MM.1S (cell line): ENCODE results near the gene DGCR6L.
"Not testable (repeated sequence)": the region's sequence is repeated elsewhere in the genome, so short reads cannot be mapped to it uniquely, and the experiment has no call there.

ENCODE experiments used
- DNase-seq: peaks from one replicate; pipeline ENCODE4 v3.0.0-alpha.2; 2015
- H2AFZ ChIP-seq: fragments of 300-600 bp; sonication (generic); 2 replicates; pipeline ENCODE4 v1.6.0; 2016; ENCODE audit warnings: antibody characterized with exemption, low read length
- H3F3A ChIP-seq: fragments of 300-600 bp; sonication (generic); 2 replicates; pipeline ENCODE4 v1.6.1; 2016; ENCODE audit warnings: mild to moderate bottlenecking, antibody characterized with exemption, low read length, moderate library complexity, mixed read lengths; ENCODE audit not compliant: insufficient read depth
- H3K27ac ChIP-seq: fragments of 300-600 bp; sonication (generic); 2 replicates; pipeline ENCODE4 v1.5.1; 2016; ENCODE audit warnings: mild to moderate bottlenecking, low read length
- H3K27me3 ChIP-seq: fragments of 300-600 bp; sonication (generic); replicated peaks from 2 replicates; pipeline ENCODE4 v1.6.0; 2016; ENCODE audit warnings: low read length; ENCODE audit not compliant: insufficient read depth
- H3K36me3 ChIP-seq: fragments of 300-600 bp; sonication (generic); replicated peaks from 2 replicates; pipeline ENCODE4 v1.6.1; 2016; ENCODE audit warnings: mild to moderate bottlenecking, low read length, mixed read lengths; ENCODE audit not compliant: insufficient read depth
- H3K4me1 ChIP-seq: fragments of 300-600 bp; sonication (generic); 2 replicates; pipeline ENCODE4 v1.6.1; 2016; ENCODE audit warnings: low read length, mixed read lengths
- H3K4me2 ChIP-seq: fragments of 300-600 bp; sonication (generic); 2 replicates; pipeline ENCODE4 v1.6.0; 2016; ENCODE audit warnings: low read depth, low read length
- H3K4me3 ChIP-seq: fragments of 300-600 bp; sonication (generic); 2 replicates; pipeline ENCODE4 v1.5.1; 2016; ENCODE audit warnings: low read length, mixed read lengths
- H3K79me2 ChIP-seq: fragments of 300-600 bp; sonication (generic); 2 replicates; pipeline ENCODE4 v1.6.1; 2016; ENCODE audit warnings: mixed run types, low read length, mixed read lengths
- H3K9ac ChIP-seq: fragments of 300-600 bp; sonication (generic); 2 replicates; pipeline ENCODE4 v1.6.1; 2016; ENCODE audit warnings: low read length, mixed read lengths
- H3K9me2 ChIP-seq: fragments of 300-600 bp; sonication (generic); replicated peaks from 2 replicates; pipeline ENCODE4 v1.6.1; 2016; ENCODE audit warnings: mild to moderate bottlenecking, low read length, mixed read lengths; ENCODE audit not compliant: insufficient read depth
- H3K9me3 ChIP-seq: fragments of 300-600 bp; sonication (generic); replicated peaks from 2 replicates; pipeline ENCODE4 v1.6.1; 2016; ENCODE audit warnings: mild to moderate bottlenecking, low read length, mixed read lengths; ENCODE audit not compliant: insufficient read depth
- H4K20me1 ChIP-seq: fragments of 300-600 bp; sonication (generic); 2 replicates; pipeline ENCODE4 v1.6.1; 2016; ENCODE audit warnings: mild to moderate bottlenecking, low read length, moderate library complexity, mixed read lengths; ENCODE audit not compliant: insufficient read depth
- EZH2 ChIP-seq: fragments of 300-600 bp; sonication (generic); optimal IDR thresholded peaks from 2 replicates; pipeline ENCODE3; 2017; ENCODE audit warnings: low read depth, mild to moderate bottlenecking, antibody characterized with exemption, low read length, mixed read lengths
- EZH2phosphoT487 ChIP-seq: fragments of 300-600 bp; sonication (generic); IDR thresholded peaks from 2 replicates; pipeline ENCODE4 v1.6.1; 2018; ENCODE audit warnings: antibody characterized with exemption, low read length
- TF ChIP-seq, protein P1 (sequence below): fragments of 300-600 bp; sonication (generic); IDR thresholded peaks from 2 replicates; pipeline ENCODE4 v1.5.1; 2016; ENCODE audit warnings: antibody characterized with exemption, low read length, mixed read lengths

The DGCR6L gene

DNA sequence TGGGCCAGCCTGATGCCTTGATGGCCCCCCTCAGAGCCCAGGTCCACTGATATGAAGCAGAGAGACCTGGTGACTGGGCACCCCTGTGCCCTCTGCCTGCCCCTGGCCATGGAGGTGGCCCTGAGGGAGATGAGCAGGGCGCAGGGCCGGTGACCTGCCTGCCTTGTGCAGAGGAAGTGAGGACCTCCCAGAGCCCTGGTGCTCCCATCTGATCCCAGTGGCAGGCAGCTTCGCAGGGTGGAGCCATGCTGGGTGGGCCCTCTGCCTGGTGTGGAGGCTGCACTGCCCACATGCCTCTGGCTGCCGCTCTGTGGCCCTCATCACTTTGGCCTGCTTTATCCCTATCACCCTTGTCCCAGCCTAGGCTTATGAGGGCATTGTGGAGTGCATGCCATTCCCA lies 50.7 kb downstream of the DGCR6L start:
- H3K27me3 ChIP-seq = peaks cover 37% of the 10 kb centered on the region
- H2AFZ ChIP-seq, H3K4me1 ChIP-seq, H3K9me2 ChIP-seq, H3K79me2 ChIP-seq, H3K36me3 ChIP-seq, H3K9me3 ChIP-seq, H3K4me3 ChIP-seq, H3K27ac ChIP-seq, H4K20me1 ChIP-seq, H3F3A ChIP-seq, H3K4me2 ChIP-seq, DNase-seq, H3K9ac ChIP-seq: not testable (repeated sequence)

DNA sequence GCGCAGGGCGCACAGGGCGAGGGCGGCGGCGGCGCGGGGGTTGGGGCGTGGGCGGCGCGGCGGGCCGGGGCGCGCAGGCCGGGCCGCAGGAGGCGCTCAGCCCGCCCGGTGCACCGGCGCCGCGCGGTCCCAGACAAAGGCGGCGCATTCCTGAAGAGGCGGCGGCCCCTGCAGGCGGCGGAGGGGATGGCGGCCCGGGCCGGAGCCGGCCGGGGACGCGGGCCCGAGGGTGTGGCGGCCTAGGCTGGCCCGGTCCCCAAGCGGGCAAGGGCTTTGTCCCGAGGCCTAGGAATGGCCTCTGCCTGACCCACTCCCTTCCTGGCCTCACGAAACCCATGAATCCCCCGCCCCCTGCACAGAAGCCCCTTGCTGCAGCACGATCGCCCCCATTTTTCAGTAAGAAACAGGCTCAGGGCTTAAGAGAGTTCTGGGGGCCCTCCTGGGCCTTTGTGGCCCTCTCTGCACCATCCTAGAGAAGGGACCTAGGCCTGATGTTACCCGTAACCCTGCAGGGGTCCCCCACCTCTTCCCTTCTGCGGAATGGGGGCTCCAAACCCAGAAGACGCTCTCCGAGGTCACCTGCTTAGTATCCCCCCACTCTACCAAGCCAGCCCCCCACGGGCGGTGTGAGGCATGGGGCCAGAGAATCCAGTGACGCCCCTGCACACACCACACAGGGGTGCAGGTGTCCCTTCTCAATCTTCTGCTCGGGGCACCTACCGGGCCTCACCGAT lies 51.4 kb downstream of the DGCR6L start, which contains the start of gene RTN4R:
RTN4R (minus strand) TSS at position 40 of the 734 bp plus-strand sequence. CDS start 226 bp downstream, outside the sequence.
- Histone ChIP-seq H3K27ac (no peak within 1 kb of the TSS), H3K36me3 (no peaks in the 10 kb centered on the region), H3K9ac (no peak within 1 kb of the TSS), H3K4me2 (peak within 1 kb of the TSS; percentile 47; the same call in 1 of the 2 replicates), H3K27me3 (peaks cover 40% of the 10 kb centered on the region), H3F3A (no peaks in the 10 kb centered on the region), H4K20me1 (no peaks in the 10 kb centered on the region), H3K4me3 (no peak within 1 kb of the TSS), H3K9me3 (no peaks in the 10 kb centered on the region), H3K79me2 (no peaks in the 10 kb centered on the region), H3K4me1 (no peaks in the 10 kb centered on the region), H2AFZ (peak within 1 kb of the TSS; percentile 72; the same call in 1 of the 2 replicates), H3K9me2 (no peaks in the 10 kb centered on the region)
- peak; percentile 36 for DNase-seq
- TF ChIP-seq EZH2phosphoT487 (no peak), EZH2 (no peak)
- TF ChIP-seq, protein P1, sequence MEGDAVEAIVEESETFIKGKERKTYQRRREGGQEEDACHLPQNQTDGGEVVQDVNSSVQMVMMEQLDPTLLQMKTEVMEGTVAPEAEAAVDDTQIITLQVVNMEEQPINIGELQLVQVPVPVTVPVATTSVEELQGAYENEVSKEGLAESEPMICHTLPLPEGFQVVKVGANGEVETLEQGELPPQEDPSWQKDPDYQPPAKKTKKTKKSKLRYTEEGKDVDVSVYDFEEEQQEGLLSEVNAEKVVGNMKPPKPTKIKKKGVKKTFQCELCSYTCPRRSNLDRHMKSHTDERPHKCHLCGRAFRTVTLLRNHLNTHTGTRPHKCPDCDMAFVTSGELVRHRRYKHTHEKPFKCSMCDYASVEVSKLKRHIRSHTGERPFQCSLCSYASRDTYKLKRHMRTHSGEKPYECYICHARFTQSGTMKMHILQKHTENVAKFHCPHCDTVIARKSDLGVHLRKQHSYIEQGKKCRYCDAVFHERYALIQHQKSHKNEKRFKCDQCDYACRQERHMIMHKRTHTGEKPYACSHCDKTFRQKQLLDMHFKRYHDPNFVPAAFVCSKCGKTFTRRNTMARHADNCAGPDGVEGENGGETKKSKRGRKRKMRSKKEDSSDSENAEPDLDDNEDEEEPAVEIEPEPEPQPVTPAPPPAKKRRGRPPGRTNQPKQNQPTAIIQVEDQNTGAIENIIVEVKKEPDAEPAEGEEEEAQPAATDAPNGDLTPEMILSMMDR = peak; percentile 44

- Histone ChIP-seq H3K79me2 (no peaks in the 10 kb centered on the region), H4K20me1 (no peaks in the 10 kb centered on the region), H3K36me3 (no peaks in the 10 kb centered on the region), H3F3A (no peaks in the 10 kb centered on the region), H3K9ac (no peak overlapping the region), H3K4me2 (peak overlapping the region; percentile 45; the same call in 1 of the 2 replicates), H3K4me3 (no peak overlapping the region), H2AFZ (no peak overlapping the region), H3K4me1 (no peaks in the 10 kb centered on the region), H3K9me2 (no peaks in the 10 kb centered on the region), H3K9me3 (no peaks in the 10 kb centered on the region), H3K27me3 (peaks cover 38% of the 10 kb centered on the region), H3K27ac (no peak overlapping the region)
- TF ChIP-seq EZH2 (no peak), EZH2phosphoT487 (no peak)
- TF ChIP-seq, protein P1 = no peak
- DNase-seq = no peak
Measured at GRCh38 chr22:20267441-20268278, 52.2 kb downstream of the DGCR6L start.

DNA sequence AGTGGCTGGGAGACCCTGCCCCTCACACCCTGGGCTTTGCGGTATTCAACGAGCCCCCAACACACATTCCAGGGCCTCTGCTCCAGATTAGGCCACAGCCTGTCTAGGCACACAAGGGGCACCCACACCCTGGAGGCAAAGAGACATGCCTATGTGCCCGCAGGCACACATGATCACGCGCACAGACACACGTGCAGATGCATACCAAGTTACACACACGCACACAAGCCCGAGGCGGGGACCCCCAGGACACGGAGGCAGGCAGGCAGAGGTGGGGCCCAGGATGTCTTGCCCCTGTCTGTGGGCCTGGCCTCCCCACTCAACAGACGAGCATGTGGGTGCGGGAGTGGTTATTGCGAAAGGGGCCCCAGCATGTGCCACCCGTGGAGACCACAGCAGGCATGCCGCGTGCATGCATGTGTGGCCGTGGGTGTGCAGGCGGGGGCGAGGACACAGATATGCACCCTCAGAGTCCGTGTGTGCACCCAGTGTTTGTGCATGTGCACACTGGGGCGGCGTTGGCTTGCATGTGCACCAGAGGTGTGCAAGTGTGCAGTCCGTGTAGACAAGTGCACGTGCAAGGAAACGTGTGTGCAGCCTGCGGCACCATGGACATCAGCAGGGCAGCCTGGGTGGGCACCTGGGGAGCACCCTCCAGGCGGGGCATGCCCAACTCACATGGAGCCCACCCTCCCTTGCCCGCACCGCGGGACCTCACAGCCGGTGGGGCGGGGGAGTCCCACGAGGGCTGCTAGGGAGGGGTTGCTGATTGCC lies 53.0 kb downstream of the DGCR6L start:
- H3K27me3 ChIP-seq = peaks cover 33% of the 10 kb centered on the region
- H3K9me2 ChIP-seq, H3K9me3 ChIP-seq, H3K36me3 ChIP-seq, DNase-seq, H4K20me1 ChIP-seq, H3K4me1 ChIP-seq, H3K27ac ChIP-seq, H3K4me2 ChIP-seq, H3K79me2 ChIP-seq, H2AFZ ChIP-seq, H3K9ac ChIP-seq, H3K4me3 ChIP-seq, H3F3A ChIP-seq: not testable (repeated sequence)

DNA sequence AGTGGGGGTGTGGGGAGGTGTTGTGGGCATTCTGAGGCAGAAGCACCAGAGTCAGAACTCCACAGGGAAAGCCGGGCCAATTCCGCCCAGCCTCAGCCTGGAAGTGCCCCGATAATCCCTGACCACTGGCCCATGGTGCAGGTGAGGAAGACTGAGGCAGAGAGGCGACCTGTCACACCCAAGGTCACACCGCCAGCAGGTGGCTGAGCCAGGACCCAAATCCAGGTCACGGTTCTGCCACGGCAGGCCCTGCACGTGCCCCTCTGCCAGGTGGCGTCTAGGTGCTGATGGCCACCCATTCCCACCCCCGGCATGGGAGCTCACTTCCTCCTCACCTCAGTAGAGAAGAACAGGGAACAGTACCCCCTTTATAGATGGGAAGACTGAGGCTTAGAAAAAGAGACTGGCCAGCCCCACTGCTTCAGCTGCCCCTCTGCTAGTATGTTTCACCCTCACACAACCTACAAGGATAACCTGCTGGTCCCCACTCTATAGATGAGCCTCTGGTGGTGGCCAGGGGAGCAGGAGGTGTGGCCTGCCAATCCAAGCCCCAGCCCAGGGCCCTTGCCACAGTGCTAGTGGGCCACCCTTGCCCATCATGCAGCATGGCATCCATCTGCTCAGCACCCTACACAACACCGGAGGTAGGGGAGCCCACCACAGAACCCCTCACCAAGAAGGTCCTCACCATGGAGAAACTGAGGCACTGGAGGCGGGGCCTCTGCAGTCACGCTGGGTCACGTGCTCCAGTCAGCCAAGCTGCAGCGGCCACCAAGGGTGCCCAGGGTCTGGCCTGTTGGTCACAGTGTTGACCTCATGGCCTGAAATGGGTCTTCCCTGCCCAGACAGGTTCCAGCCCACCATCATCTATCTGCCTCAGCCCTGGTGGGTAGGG lies 53.8 kb downstream of the DGCR6L start:
- not testable (repeated sequence) for H3K9me2 ChIP-seq, DNase-seq, H3K4me2 ChIP-seq, H3K4me3 ChIP-seq, H3K27ac ChIP-seq, H3K4me1 ChIP-seq, H4K20me1 ChIP-seq, H3K9ac ChIP-seq, H2AFZ ChIP-seq, H3K9me3 ChIP-seq, H3K79me2 ChIP-seq, H3K36me3 ChIP-seq, H3F3A ChIP-seq
- peaks cover 29% of the 10 kb centered on the region for H3K27me3 ChIP-seq
